Heart left ventricle (tissue), 16 donors: ENCODE data around the gene LRP1B. TPM values are rescaled to one million over a fixed set of nuclear protein-coding genes. Genes with fewer than 3 reads are reported as not detected.
"Not testable (repeated sequence)": the region's sequence is repeated elsewhere in the genome, so short reads cannot be mapped to it uniquely, and the experiment has no call there.

ENCODE experiments used
- ATAC-seq, 4 donors: fragments of 200-7000 bp; cut with Tn5 transposase; one replicate each; pipeline ENCODE4 v1.9.1; 2020 to 2022; ENCODE audit warnings: moderate library complexity in 4 of 4, mild to moderate bottlenecking in 3 of 4, moderate number of reproducible peaks in 1 of 4
- DNase-seq, 5 donors: peaks; one replicate each; pipeline ENCODE4 v3.0.0-alpha.2; 2020
- H3K27ac ChIP-seq, 12 donors: fragments of 200-600 bp; sonication (generic) in 4 of 12; one replicate each; pipeline versions ENCODE4 v1.5.0 to v1.8.0; 2016 to 2022; ENCODE audit warnings: mild to moderate bottlenecking in 2 of 12
- H3K27me3 ChIP-seq, 9 donors: fragments of 200-600 bp; sonication (generic) in 2 of 9; one replicate each; pipeline versions ENCODE4 v1.5.1 to v1.8.0; 2016 to 2022; ENCODE audit warnings: mild to moderate bottlenecking in 3 of 9
- H3K36me3 ChIP-seq, 9 donors: fragments of 200-600 bp; sonication (generic) in 2 of 9; one replicate each; pipeline versions ENCODE4 v1.5.0 to v1.8.0; 2018 to 2022; ENCODE audit warnings: mild to moderate bottlenecking in 2 of 9
- H3K4me1 ChIP-seq, 12 donors: fragments of 200-600 bp; sonication (generic) in 4 of 12; one replicate each; pipeline versions ENCODE4 v1.5.0 to v1.8.0; 2016 to 2022; ENCODE audit warnings: mild to moderate bottlenecking in 3 of 12
- H3K4me3 ChIP-seq, 12 donors: fragments of 200-600 bp; sonication (generic) in 4 of 12; one replicate each; pipeline versions ENCODE4 v1.5.0 to v1.8.0; 2017 to 2022; ENCODE audit warnings: mild to moderate bottlenecking in 9 of 12, moderate library complexity in 4 of 12
- H3K9me3 ChIP-seq, 12 donors: fragments of 200-600 bp; sonication (generic) in 4 of 12; one replicate each; pipeline versions ENCODE4 v1.5.0 to v1.8.0; 2016 to 2022; ENCODE audit warnings: mild to moderate bottlenecking in 1 of 12
- POLR2A ChIP-seq, 2 donors: fragments of 450-650 bp; IDR thresholded peaks; one replicate each; pipeline ENCODE4 v1.6.1; 2017; ENCODE audit warnings: antibody characterized with exemption in 2 of 2, mild to moderate bottlenecking in 2 of 2, moderate library complexity in 2 of 2
- WGBS, 4 donors: extraction: QIAGEN DNeasy Blood & Tissue Kit in 2 of 4; methylation state at CpG; one replicate each; pipeline versions ENCODE4 v1.1.5 to v1.1.7; 2013 to 2018; 5-methylcytosine and 5-hydroxymethylcytosine counted together
- intact Hi-C, 10 donors: fragments of 100-400 bp; cut with DNase I; formaldehyde crosslinking; loops; one replicate each; pipeline versions ENCODE4 v1.11.1 to v1.14.2; 2022
- polyA plus RNA-seq, 2 donors: library from polyadenylated mRNA; stranded (reverse); fragments of 200-250 nt; gene quantifications; one replicate each; pipeline ENCODE4 v1.2.3, GENCODE V29; 2013
- total RNA-seq, 9 donors: library from RNA; depleted of rRNA in 2 of 9; stranded (reverse); fragments of >200 nt in 2 of 9; fragmentation: NEBNext Ultra II Directional in 3 of 9; extraction: Animal tissue kit (Norgen Biotek cat#: 25700) in 3 of 9; gene quantifications; one replicate each; pipeline versions ENCODE4 v1.1.0 to v1.2.4, GENCODE V29; 2016 to 2023
- TF ChIP-seq, protein P1 (sequence below), 12 donors: fragments of 200-600 bp; sonication (generic) in 4 of 12; IDR thresholded peaks; one replicate each; pipeline versions ENCODE4 v1.5.0 to v1.8.0; 2018 to 2022; ENCODE audit warnings: antibody characterized with exemption in 12 of 12, mild to moderate bottlenecking in 5 of 12
- donor health status: ischemic (EF 13 %, LVEDD 7.1; RV severe dilation, severe dysfunction).
- donor health status: healthy with polysubstance abuse.
- donor health status: DM: no; HTN: yes; CAD: no.
- donor health status: DM: no; HTN: no; CAD: no.
- donor health status: ischemic (EF 25% LVEDD 6.9; RV normal size, moderate dysfunction).
- donor health status: ischemic (EF 25% LVEDD 5.7; RV mildly dilated, moderate dysfunction).
- donor health status: healthy.
- donor health status: DM: yes; HTN: yes; CAD: no.
- donor health status: ischemic (EF 35%, LVEDD 5.7; RV mildly dilated, moderate dysfunction).
- donor health status: nonischemic (EF 11% LVEDD 7.7; RV severe dilation, severe dysfunction).
- donor health status: DM: yes; HTN: yes; CAD: no.
- donor health status: PGD.
- donor health status: ischemic (EF 29% LVEDD 5.4; RV normal size, mild dysfunction).
- donor health status: nonischemic (EF 23%, LVEDD 6.1; RV moderate dilation, normal function).

LRP1B gene
- total and polyA plus RNA-seq, 11 donors: 0.01 to 0.19 (median 0.11) TPM; not detected in 2

DNA sequence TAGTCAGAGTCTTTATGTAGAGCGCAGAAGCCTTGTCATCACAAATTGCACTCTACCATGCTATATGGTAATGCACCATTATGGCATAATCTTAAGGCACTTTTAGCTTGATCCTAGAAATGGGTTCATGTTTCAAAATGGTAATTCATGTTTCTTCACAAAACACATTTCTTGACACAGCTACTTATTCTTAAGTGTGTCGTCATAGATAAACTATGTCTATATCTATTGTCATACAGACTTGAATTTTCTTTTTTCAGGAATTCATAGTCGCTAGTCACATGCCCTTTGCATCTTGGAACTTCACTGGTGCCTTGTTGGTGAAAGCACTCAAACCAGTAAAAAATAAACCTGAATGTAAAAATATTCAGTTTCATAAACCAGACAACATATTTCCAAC is 1578.2 kb downstream of the LRP1B start:
- H3K27ac ChIP-seq: no peak overlapping the region
- H3K27me3 ChIP-seq: no peaks in the 10 kb centered on the region
- H3K9me3 ChIP-seq: no peaks in the 10 kb centered on the region
- ATAC-seq (no peak), DNase-seq (no peak)
- H3K4me3 ChIP-seq: no peak overlapping the region
- TF ChIP-seq, protein P1, sequence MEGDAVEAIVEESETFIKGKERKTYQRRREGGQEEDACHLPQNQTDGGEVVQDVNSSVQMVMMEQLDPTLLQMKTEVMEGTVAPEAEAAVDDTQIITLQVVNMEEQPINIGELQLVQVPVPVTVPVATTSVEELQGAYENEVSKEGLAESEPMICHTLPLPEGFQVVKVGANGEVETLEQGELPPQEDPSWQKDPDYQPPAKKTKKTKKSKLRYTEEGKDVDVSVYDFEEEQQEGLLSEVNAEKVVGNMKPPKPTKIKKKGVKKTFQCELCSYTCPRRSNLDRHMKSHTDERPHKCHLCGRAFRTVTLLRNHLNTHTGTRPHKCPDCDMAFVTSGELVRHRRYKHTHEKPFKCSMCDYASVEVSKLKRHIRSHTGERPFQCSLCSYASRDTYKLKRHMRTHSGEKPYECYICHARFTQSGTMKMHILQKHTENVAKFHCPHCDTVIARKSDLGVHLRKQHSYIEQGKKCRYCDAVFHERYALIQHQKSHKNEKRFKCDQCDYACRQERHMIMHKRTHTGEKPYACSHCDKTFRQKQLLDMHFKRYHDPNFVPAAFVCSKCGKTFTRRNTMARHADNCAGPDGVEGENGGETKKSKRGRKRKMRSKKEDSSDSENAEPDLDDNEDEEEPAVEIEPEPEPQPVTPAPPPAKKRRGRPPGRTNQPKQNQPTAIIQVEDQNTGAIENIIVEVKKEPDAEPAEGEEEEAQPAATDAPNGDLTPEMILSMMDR (IDR thresholded peaks at IDR 0.05): no peak
- no peak for TF ChIP-seq POLR2A (IDR thresholded peaks at IDR 0.05)
- 87 to 97% (median 91%) methylated on average over 3 of the region's 3 CpGs for WGBS, 4 donors
- H3K4me1 ChIP-seq: no peaks in the 10 kb centered on the region
- intact Hi-C loops: no loop called here
- no peaks in the 10 kb centered on the region for H3K36me3 ChIP-seq

DNA sequence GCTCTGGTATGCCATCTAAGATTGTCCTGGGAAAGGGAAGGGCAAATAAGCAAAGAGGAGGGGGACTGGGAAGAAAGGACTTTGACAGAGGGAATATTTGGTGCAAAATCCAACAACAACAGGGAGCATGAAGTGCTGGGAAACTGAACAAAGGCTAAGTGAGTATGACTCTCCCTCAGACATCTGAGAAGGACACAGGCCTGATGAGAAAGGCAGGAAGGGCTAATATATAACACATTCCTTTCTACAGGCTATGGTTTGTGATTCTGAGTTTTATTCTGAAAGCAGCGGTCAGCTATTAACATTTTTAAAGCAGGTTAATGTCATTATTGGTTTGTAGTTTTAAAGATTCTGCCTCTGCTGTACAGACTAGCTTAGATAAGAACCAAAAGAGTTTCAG is 1579.5 kb downstream of the LRP1B start:
- no peak overlapping the region for H3K4me3 ChIP-seq
- H3K27me3 ChIP-seq: no peaks in the 10 kb centered on the region
- DNase-seq: no peak
- intact Hi-C loops: no loop called here
- no peaks in the 10 kb centered on the region for H3K9me3 ChIP-seq
- TF ChIP-seq, protein P1 (IDR thresholded peaks at IDR 0.05): no peak
- no peak for TF ChIP-seq POLR2A (IDR thresholded peaks at IDR 0.05)
- 83 to 90% (median 86%) methylated on average over 1 of the region's 1 CpG for WGBS, 4 donors
- ATAC-seq: no peak
- H3K4me1 ChIP-seq: no peaks in the 10 kb centered on the region
- H3K27ac ChIP-seq: no peak overlapping the region
- H3K36me3 ChIP-seq: no peaks in the 10 kb centered on the region

DNA sequence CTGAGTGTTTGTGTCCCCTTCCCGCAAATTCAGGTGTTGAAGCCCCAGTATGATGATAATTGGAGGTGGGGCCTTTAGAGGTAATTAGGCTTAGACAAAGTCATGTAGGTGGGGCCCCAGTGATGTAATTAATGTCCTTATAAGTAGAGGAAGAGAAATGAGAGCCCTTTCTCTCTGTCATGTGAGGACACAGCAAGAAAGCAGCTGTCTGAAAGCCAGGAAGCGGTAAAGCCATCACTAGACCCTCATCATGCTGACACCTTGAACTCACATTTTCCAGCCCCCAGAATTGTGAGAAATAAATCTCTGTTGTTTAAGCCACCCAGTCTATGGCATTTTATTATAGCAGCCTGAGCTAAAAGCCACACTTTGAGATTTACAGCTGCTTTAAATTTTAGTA is 1580.0 kb downstream of the LRP1B start:
- Histone ChIP-seq H3K4me3 (no peak overlapping the region), H3K36me3 (no peaks in the 10 kb centered on the region), H3K4me1 (no peaks in the 10 kb centered on the region), H3K9me3 (no peaks in the 10 kb centered on the region), H3K27me3 (no peaks in the 10 kb centered on the region), H3K27ac (no peak overlapping the region)
- 87 to 96% (median 92%) methylated on average over 2 of the region's 2 CpGs for WGBS, 4 donors
- ATAC-seq (no peak), DNase-seq (no peak)
- intact Hi-C loops: no loop called here
- TF ChIP-seq, protein P1 (IDR thresholded peaks at IDR 0.05): no peak

DNA sequence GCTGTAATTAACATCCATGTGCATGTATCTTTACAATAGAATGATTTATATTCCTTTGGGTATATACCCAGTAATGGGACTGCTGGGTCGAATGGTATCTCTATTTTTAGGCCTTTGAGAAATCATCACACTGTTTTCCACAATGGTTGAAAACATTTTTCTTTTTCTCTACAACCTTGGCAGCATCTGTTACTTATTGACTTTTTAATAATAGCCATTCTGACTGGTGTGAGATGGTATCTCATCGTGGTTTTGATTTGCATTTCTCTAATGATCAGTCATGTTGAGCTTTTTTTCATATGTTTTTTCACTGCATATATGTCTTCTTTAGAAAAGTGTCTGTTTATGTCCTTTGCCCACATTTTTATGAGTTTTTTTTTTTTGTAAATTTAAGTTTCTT is 1586.0 kb downstream of the LRP1B start:
- intact Hi-C loops, H3K36me3 ChIP-seq, H3K9me3 ChIP-seq, H3K27ac ChIP-seq, ATAC-seq, H3K27me3 ChIP-seq, DNase-seq, H3K4me1 ChIP-seq, H3K4me3 ChIP-seq: not testable (repeated sequence)
- 55 to 72% (median 63%) methylated on average over 2 of the region's 2 CpGs for WGBS, 4 donors

DNA sequence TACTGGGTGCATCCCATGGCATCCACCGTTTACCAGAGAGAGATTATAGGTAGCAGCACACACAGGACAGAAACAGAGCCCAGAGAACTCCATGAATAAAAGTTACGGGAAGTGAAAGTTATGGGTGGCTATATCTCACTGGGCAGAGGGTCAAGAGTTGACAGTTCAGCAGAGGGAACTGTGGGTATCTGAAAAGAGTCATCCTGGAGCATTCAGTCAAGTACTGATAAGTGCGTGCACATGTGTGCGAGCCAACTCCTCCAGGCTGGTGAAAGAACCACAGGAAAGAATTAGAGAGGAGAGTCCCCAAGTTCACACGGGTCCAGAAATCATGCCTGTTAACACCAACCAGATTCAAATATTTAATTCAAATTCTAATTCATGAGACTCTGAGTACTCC is 1588.2 kb downstream of the LRP1B start:
- no peaks in the 10 kb centered on the region for H3K9me3 ChIP-seq
- H3K4me1 ChIP-seq: no peaks in the 10 kb centered on the region
- 43 to 52% (median 46%) methylated on average over 5 of the region's 5 CpGs for WGBS, 4 donors
- no peaks in the 10 kb centered on the region for H3K27me3 ChIP-seq
- H3K4me3 ChIP-seq: no peak overlapping the region
- DNase-seq: no peak
- no peak overlapping the region for H3K27ac ChIP-seq
- no peak for ATAC-seq
- no peaks in the 10 kb centered on the region for H3K36me3 ChIP-seq
- TF ChIP-seq, protein P1 (IDR thresholded peaks at IDR 0.05): no peak
- TF ChIP-seq POLR2A (IDR thresholded peaks at IDR 0.05): no peak
- intact Hi-C loops: no loop called here
